Endothelial cell of umbilical vein (primary cell): ENCODE measurements around the gene DALRD3. TPM values are rescaled to one million over a fixed set of nuclear protein-coding genes. Genes with fewer than 3 reads are reported as not detected.

Experiments
- BruUV-seq: library from RNA; stranded (reverse); fragments of 400-500 nt; replicated peaks from 2 replicates; lab custom pipeline; 2021; lab: Mats Ljungman, UMichigan
- CTCF ChIA-PET: fragments of 300-600, 350-600 bp; sonication (Branson Sonifier 250); formaldehyde crosslinking; loops from one replicate; lab custom pipeline; 2021; ENCODE audit warnings: antibody characterized with exemption, inconsistent platforms; lab: Charles Lee
- POLR2A ChIA-PET: fragments of 300-600, 350-600 bp; sonication (Branson Sonifier 250); formaldehyde crosslinking; loops from one replicate; lab custom pipeline; 2021; ENCODE audit warnings: antibody characterized with exemption, inconsistent platforms; lab: Charles Lee
- DNase-seq: peaks from one replicate; pipeline ENCODE4 v3.0.0-alpha.2; 2011; ENCODE audit warnings: low read depth, low spot score
- FAIRE-seq: peaks from 2 replicates; lab custom pipeline; 2011; peaks lifted over from hg19 to GRCh38; lab: Jason Lieb, UNC
- H2AFZ ChIP-seq: 2 replicates; pipeline ENCODE4 v1.6.0; 2012; ENCODE audit warnings: low read depth, low read length, control low read depth, inconsistent platforms
- H3K27ac ChIP-seq: 2 replicates; pipeline ENCODE4 v1.5.1; 2011; ENCODE audit warnings: low read depth, mild to moderate bottlenecking, control low read depth, low read length, moderate library complexity; ENCODE audit not compliant: insufficient read depth
- H3K27me3 ChIP-seq, 2 experiments: 2 replicates each; pipeline versions ENCODE4 v1.6.0 to v1.6.1; 2011; ENCODE audit warnings: low read length in 2 of 2, mixed read lengths in 1 of 2; ENCODE audit not compliant: control insufficient read depth in 2 of 2, insufficient read depth in 2 of 2
- H3K36me3 ChIP-seq, 2 experiments: 2 replicates in 1 of 2; 3 replicates in 1 of 2; pipeline ENCODE4 v1.5.1; 2011; ENCODE audit warnings: low read length in 2 of 2, mild to moderate bottlenecking in 1 of 2, moderate library complexity in 1 of 2; ENCODE audit not compliant: control insufficient read depth in 2 of 2, insufficient read depth in 2 of 2; ENCODE audit errors: extremely low read depth in 1 of 2
- H3K4me1 ChIP-seq: 3 replicates; pipeline ENCODE4 v1.5.1; 2011; ENCODE audit warnings: mild to moderate bottlenecking, low read length; ENCODE audit not compliant: control insufficient read depth, insufficient read depth; ENCODE audit errors: extremely low read depth
- H3K4me2 ChIP-seq: 2 replicates; pipeline ENCODE4 v1.6.1; 2011; ENCODE audit warnings: low read length, control low read depth, mixed read lengths; ENCODE audit not compliant: insufficient read depth
- H3K4me3 ChIP-seq, 3 experiments: fragments of 200-600 bp in 1 of 3; sonication (generic), shearing (Covaris generic) in 1 of 3; replicated peaks in 1 of 3; 2 replicates each; pipeline ENCODE4 v1.5.1; 2011 to 2016; ENCODE audit warnings: control low read depth in 3 of 3, low read length in 3 of 3, mild to moderate bottlenecking in 2 of 3, inconsistent platforms in 1 of 3, low read depth in 1 of 3, moderate library complexity in 1 of 3; ENCODE audit not compliant: insufficient read depth in 1 of 3
- H3K79me2 ChIP-seq: 2 replicates; pipeline ENCODE4 v1.6.0; 2012; ENCODE audit warnings: low read length, inconsistent platforms; ENCODE audit not compliant: control insufficient read depth, insufficient read depth
- H3K9ac ChIP-seq: replicated peaks from 2 replicates; pipeline ENCODE3; 2011; ENCODE audit warnings: low read length, control low read depth; ENCODE audit not compliant: insufficient read depth; ENCODE audit errors: extremely low read depth
- H3K9me1 ChIP-seq: replicated peaks from 3 replicates; pipeline ENCODE4 v1.6.0; 2011; ENCODE audit warnings: mild to moderate bottlenecking, low read length; ENCODE audit not compliant: control insufficient read depth, insufficient read depth; ENCODE audit errors: extremely low read depth
- H3K9me3 ChIP-seq: replicated peaks from 2 replicates; pipeline ENCODE4 v1.5.1; 2012; ENCODE audit warnings: low read length, inconsistent platforms; ENCODE audit not compliant: control insufficient read depth, insufficient read depth
- H4K20me1 ChIP-seq: replicated peaks from 2 replicates; pipeline ENCODE3; 2011; ENCODE audit warnings: mild to moderate bottlenecking, low read length; ENCODE audit not compliant: control insufficient read depth, insufficient read depth; ENCODE audit errors: extremely low read depth
- CTCF ChIP-seq, 2 donors: IDR thresholded peaks; 1 replicate in 1 of 2; 2 replicates in 1 of 2; pipeline ENCODE4 v1.5.1; 2011; ENCODE audit warnings: low read length in 2 of 2, mild to moderate bottlenecking in 2 of 2, moderate library complexity in 2 of 2, control low read depth in 1 of 2, inconsistent platforms in 1 of 2, low read depth in 1 of 2; ENCODE audit not compliant: insufficient read depth in 1 of 2; ENCODE audit errors: extremely low read depth in 1 of 2
- EZH2 ChIP-seq: IDR thresholded peaks from 2 replicates; pipeline ENCODE4 v1.6.1; 2012; ENCODE audit warnings: borderline replicate concordance, low read depth, mild to moderate bottlenecking, moderate library complexity, low read length, inconsistent platforms; ENCODE audit not compliant: severe bottlenecking
- FOS ChIP-seq: IDR thresholded peaks from 2 replicates; pipeline ENCODE4 v1.6.1; 2011; ENCODE audit warnings: mild to moderate bottlenecking, low read length, moderate library complexity, borderline replicate concordance; ENCODE audit not compliant: insufficient read depth
- GATA2 ChIP-seq: IDR thresholded peaks from 2 replicates; pipeline ENCODE4 v1.7.0; 2011; ENCODE audit warnings: low read depth, mild to moderate bottlenecking, moderate library complexity, mixed read lengths, low read length; ENCODE audit not compliant: insufficient read length, insufficient read depth
- JUN ChIP-seq: IDR thresholded peaks from 2 replicates; pipeline ENCODE4 v1.6.1; 2011; ENCODE audit warnings: borderline replicate concordance, low read depth; ENCODE audit not compliant: insufficient read length, insufficient read depth
- MAX ChIP-seq: IDR thresholded peaks from 2 replicates; pipeline ENCODE4 v1.6.1; 2011; ENCODE audit not compliant: insufficient read depth, insufficient read length
- MYC ChIP-seq: IDR thresholded peaks from one replicate; pipeline ENCODE4 v1.6.1; 2011; ENCODE audit warnings: mild to moderate bottlenecking, low read depth, low read length
- POLR2A ChIP-seq: IDR thresholded peaks from 2 replicates; pipeline ENCODE4 v1.6.1; 2012; ENCODE audit warnings: low read depth, mild to moderate bottlenecking, control low read depth, low read length
- POLR2AphosphoS5 ChIP-seq: IDR thresholded peaks from 2 replicates; pipeline ENCODE4 v1.6.1; 2012; ENCODE audit warnings: low read depth, mild to moderate bottlenecking, control low read depth, low read length, moderate library complexity; ENCODE audit not compliant: insufficient read depth
- dilution Hi-C: fragments of 300-500 bp; cut with MboI; formaldehyde crosslinking; loops from one replicate; pipeline ENCODE4 v1.15.0; 2019; ENCODE audit warnings: low sequenced_read_pairs; ENCODE audit not compliant: extremely low pct_ligation_motif_present
- intact Hi-C: fragments of 100-400 bp; cut with micrococcal nuclease; formaldehyde crosslinking; loops from one replicate; pipeline ENCODE4 v1.10.0; 2022
- polyA plus RNA-seq, 4 experiments: library from polyadenylated mRNA; depleted of rRNA in 3 of 4; stranded (reverse) in 3 of 4; unstranded in 1 of 4; fragments of >200 nt; gene quantifications; 2 replicates each; pipeline versions ENCODE4 v1.2.1 to v1.2.3, GENCODE V29; 2011 to 2012; ENCODE audit warnings: missing spikeins in 1 of 4
- total RNA-seq: library from RNA; stranded (reverse); gene quantifications from 2 replicates; pipeline ENCODE4 v1.2.3, GENCODE V29; 2021

The DALRD3 gene
- total and polyA plus RNA-seq, 2 donors (not counting 3 experiments of a cell fraction or from before 2014, with no cell fraction given) = 22.7 to 60.8 TPM

DNA sequence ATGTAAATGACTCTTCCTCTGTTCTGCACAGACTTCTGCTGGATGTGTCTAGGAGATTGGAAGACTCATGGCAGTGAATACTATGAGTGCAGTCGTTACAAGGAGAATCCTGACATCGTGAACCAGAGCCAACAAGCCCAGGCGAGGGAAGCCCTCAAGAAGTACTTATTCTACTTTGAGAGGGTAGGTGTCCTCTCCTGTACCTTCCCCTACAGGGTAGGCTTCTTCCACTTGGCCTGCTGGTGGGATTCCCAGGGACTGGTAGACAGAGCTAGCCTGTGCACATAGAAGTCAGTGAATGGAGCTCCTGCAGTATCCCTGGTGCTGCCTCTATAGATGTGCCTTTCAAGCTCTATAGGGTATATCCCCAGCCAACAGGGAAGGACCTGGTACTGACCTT, 38.9 kb downstream of the DALRD3 start:
- intact Hi-C loops = no loop called here
- H3K4me3 ChIP-seq = no peak overlapping the region
- H3K9me3 ChIP-seq = no peaks in the 10 kb centered on the region
- no peaks in the 10 kb centered on the region for H3K27me3 ChIP-seq
- no peak overlapping the region for H3K4me2 ChIP-seq
- BruUV-seq = no TSS peak
- H2AFZ ChIP-seq = no peak overlapping the region
- H3K9me1 ChIP-seq = no peaks in the 10 kb centered on the region
- dilution Hi-C loops = no loop called here
- ChIA-PET CTCF (no interaction called here), POLR2A (no interaction called here)
- no peak for FAIRE-seq
- no peak overlapping the region for H3K27ac ChIP-seq
- no peak overlapping the region for H3K9ac ChIP-seq
- DNase-seq = no peak
- no peaks in the 10 kb centered on the region for H4K20me1 ChIP-seq
- H3K79me2 ChIP-seq = no peaks in the 10 kb centered on the region
- H3K36me3 ChIP-seq = peaks cover 32 to 51% of the 10 kb centered on the region in 2 experiments
- peaks cover 3% of the 10 kb centered on the region for H3K4me1 ChIP-seq
- TF ChIP-seq CTCF (IDR thresholded peaks at IDR 0.05; ENCODE audit: extremely low read depth in 1 of 2, insufficient read depth in 1 of 2, low read depth in 1 of 2, low read length in 2 of 2) = no peak

GRCh38 chr3:48974076-48974864, 44.1 kb downstream of the DALRD3 start:
- no peak for FAIRE-seq
- TF ChIP-seq POLR2AphosphoS5 (no peak), JUN (no peak), FOS (no peak), GATA2 (no peak), EZH2 (no peak), POLR2A (no peak), MYC (no peak), MAX (no peak), CTCF (IDR thresholded peaks at IDR 0.05; ENCODE audit: extremely low read depth in 1 of 2, insufficient read depth in 1 of 2, low read depth in 1 of 2, low read length in 2 of 2) (no peak)
- H3K79me2 ChIP-seq = no peaks in the 10 kb centered on the region
- BruUV-seq = no TSS peak
- intact Hi-C loops (no loop called here), dilution Hi-C loops (no loop called here)
- no peak overlapping the region for H3K4me3 ChIP-seq
- H3K27me3 ChIP-seq = no peaks in the 10 kb centered on the region
- CTCF ChIA-PET = interaction anchor here (1.2 to 1.7 kb wide), 3 partner anchors 13 to 32 kb away, joined by 3 to 10 read pairs (median 4); partner anchors contain the start of gene WDR6
- peaks cover 24 to 53% of the 10 kb centered on the region in 2 experiments for H3K36me3 ChIP-seq
- no peaks in the 10 kb centered on the region for H3K4me1 ChIP-seq
- no peak overlapping the region for H3K9ac ChIP-seq
- no peak for DNase-seq
- no peak overlapping the region for H3K27ac ChIP-seq
- POLR2A ChIA-PET = no interaction called here
- H4K20me1 ChIP-seq = no peaks in the 10 kb centered on the region
- H3K9me3 ChIP-seq = no peaks in the 10 kb centered on the region
- no peaks in the 10 kb centered on the region for H3K9me1 ChIP-seq
- H3K4me2 ChIP-seq = no peak overlapping the region
- no peak overlapping the region for H2AFZ ChIP-seq
